GM12878 (cell line): ENCODE data around the gene SHH. TPM values are rescaled to one million over a fixed set of nuclear protein-coding genes. Genes with fewer than 3 reads are reported as not detected.
A peak's percentile ranks its signal among the peaks of the same experiment; 100 is the strongest.

Experiments
- ATAC-seq: fragments of 200-7000 bp; cut with Tn5 transposase; 3 replicates; pipeline ENCODE4 v1.9.1; 2020; ENCODE audit warnings: mild to moderate bottlenecking, moderate library complexity
- BruUV-seq: library from RNA; stranded (reverse); fragments of 400-500 nt; replicated peaks from 2 replicates; lab custom pipeline; 2021; lab: Mats Ljungman, UMichigan
- CTCF ChIA-PET: fragments of 300-600 bp; sonication (Branson Sonifier 250); formaldehyde crosslinking; extraction: SDS; loops from one replicate; lab custom pipeline; 2021; ENCODE audit warnings: inconsistent platforms; lab: Yijun Ruan, JAX
- POLR2A ChIA-PET: fragments of 350-600 bp; formaldehyde crosslinking; extraction: SDS; loops from one replicate; lab custom pipeline; 2021; ENCODE audit warnings: inconsistent platforms; lab: Charles Lee
- RAD21 ChIA-PET: fragments of 300-600 bp; sonication (Branson Sonifier 250); formaldehyde crosslinking; loops from one replicate; lab custom pipeline; 2023; ENCODE audit warnings: antibody characterized with exemption; ENCODE audit not compliant: unreplicated experiment; lab: Charles Lee
- SMC1A ChIA-PET: fragments of 300-600 bp; sonication (Branson Sonifier 250); formaldehyde crosslinking; loops from one replicate; lab custom pipeline; 2023; ENCODE audit not compliant: unreplicated experiment, uncharacterized antibody; lab: Charles Lee
- DNase-seq: peaks from one replicate; pipeline ENCODE4 v3.0.0-alpha.2; 2011; ENCODE audit warnings: low read depth, low spot score
- FAIRE-seq: peaks from 3 replicates; lab custom pipeline; 2011; peaks lifted over from hg19 to GRCh38; lab: Jason Lieb, UNC
- H2AFZ ChIP-seq: 2 replicates; pipeline ENCODE4 v1.6.0; 2011; ENCODE audit warnings: low read depth, low read length, control low read depth; ENCODE audit not compliant: control insufficient read depth
- H3K27ac ChIP-seq: 2 replicates; pipeline ENCODE4 v1.5.1; 2011; ENCODE audit warnings: control low read depth; ENCODE audit not compliant: control insufficient read depth, insufficient read depth
- H3K27me3 ChIP-seq, 2 experiments: replicated peaks in 1 of 2; 2 replicates each; pipeline versions ENCODE4 v1.6.0 to v1.6.1; 2011; ENCODE audit warnings: low read length in 1 of 2; ENCODE audit not compliant: control insufficient read depth in 2 of 2, insufficient read depth in 2 of 2
- H3K36me3 ChIP-seq, 2 experiments: 2 replicates each; pipeline ENCODE4 v1.5.1; 2011; ENCODE audit warnings: low read length in 1 of 2; ENCODE audit not compliant: control insufficient read depth in 2 of 2, insufficient read depth in 2 of 2
- H3K4me1 ChIP-seq: 2 replicates; pipeline ENCODE4 v1.6.1; 2011; ENCODE audit warnings: mild to moderate bottlenecking, low read length, moderate library complexity, mixed read lengths; ENCODE audit not compliant: control insufficient read depth, insufficient read depth
- H3K4me2 ChIP-seq: 2 replicates; pipeline ENCODE4 v1.6.0; 2011; ENCODE audit warnings: control low read depth; ENCODE audit not compliant: control insufficient read depth, insufficient read depth
- H3K4me3 ChIP-seq: fragments of 200-600 bp; sonication (generic); 2 replicates; pipeline ENCODE4 v1.5.1; 2016
- H3K79me2 ChIP-seq: 2 replicates; pipeline ENCODE4 v1.6.0; 2011; ENCODE audit warnings: low read length; ENCODE audit not compliant: control insufficient read depth, insufficient read depth
- H3K9ac ChIP-seq: 2 replicates; pipeline ENCODE4 v1.8.0; 2011; ENCODE audit warnings: low read length, control low read depth, mixed read lengths; ENCODE audit not compliant: control insufficient read depth, insufficient read depth
- H3K9me3 ChIP-seq: replicated peaks from 3 replicates; pipeline ENCODE4 v1.5.1; 2011; ENCODE audit warnings: mild to moderate bottlenecking, low read length; ENCODE audit not compliant: control insufficient read depth, insufficient read depth
- H4K20me1 ChIP-seq: 2 replicates; pipeline ENCODE4 v1.6.0; 2011; ENCODE audit not compliant: control insufficient read depth, insufficient read depth
- SRF ChIP-seq, 2 experiments: IDR thresholded peaks; 2 replicates each; pipeline ENCODE4 v1.6.1; 2011; ENCODE audit warnings: low read depth in 2 of 2, low read length in 2 of 2, mild to moderate bottlenecking in 1 of 2, moderate library complexity in 1 of 2
- ZBTB33 ChIP-seq: fragments of 450-650 bp; IDR thresholded peaks from 2 replicates; pipeline ENCODE4 v1.6.1; 2017; ENCODE audit warnings: mild to moderate bottlenecking
- WGBS: methylation state at CpG from one replicate; pipeline ENCODE4 v1.1.6; 2016; ENCODE audit warnings: low lambda C conversion rate; ENCODE audit not compliant: insufficient replicate concordance, insufficient coverage; ENCODE audit errors: missing lambda C conversion rate; 5-methylcytosine and 5-hydroxymethylcytosine counted together
- in situ Hi-C: fragments of 300-500 bp; cut with MboI; formaldehyde crosslinking; loops from 9 replicates; pipeline ENCODE4 v1.14.3; 2018; ENCODE audit warnings: mixed read lengths
- intact Hi-C: fragments of 100-400 bp; cut with micrococcal nuclease; formaldehyde crosslinking; loops from one replicate; pipeline ENCODE4 v1.14.2; 2022; ENCODE audit not compliant: unreplicated experiment
- polyA plus RNA-seq, 11 experiments: library from polyadenylated mRNA; depleted of rRNA in 4 of 11; unstranded in 6 of 11; stranded (reverse) in 5 of 11; fragments of >200 nt; fragmentation: Nextera tagmentation in 4 of 11; fragmentation: Illumina TruSeq in 1 of 11; extraction: Ambion mirVana in 4 of 11; extraction: Trizol in 1 of 11; gene quantifications; 1 replicate in 1 of 11; 2 replicates in 10 of 11; pipeline versions ENCODE4 v1.2.1 to v1.2.3, GENCODE V29; 2011 to 2016; ENCODE audit warnings: inconsistent platforms in 2 of 11, missing spikeins in 2 of 11, low read depth in 1 of 11
- total RNA-seq, 4 experiments: library from RNA; depleted of rRNA in 3 of 4; stranded (reverse); fragments of >200 nt in 3 of 4; fragmentation: Illumina TruSeq in 1 of 4; extraction: Trizol in 1 of 4; gene quantifications; 2 replicates each; pipeline versions ENCODE4 v1.2.1 to v1.2.3, GENCODE V29; 2013 to 2021

Gene SHH
- total and polyA plus RNA-seq, 10 of the 15 experiments (the other 5 are each of a cell fraction or from before 2014, with no cell fraction given) = not detected

GRCh38 chr7:155751409-155751808 lies 60.9 kb downstream of the SHH start:
- H3K9ac ChIP-seq = no peak overlapping the region
- ATAC-seq = no peak
- H3K79me2 ChIP-seq = peaks cover 78% of the 10 kb centered on the region
- no peak for FAIRE-seq
- RAD21 ChIA-PET = no interaction called here
- H3K4me2 ChIP-seq = peak overlapping the region; percentile 3; the same call in 1 of the 2 replicates
- no peak for DNase-seq
- no peaks in the 10 kb centered on the region for H3K27me3 ChIP-seq
- no peak overlapping the region for H2AFZ ChIP-seq
- H3K4me3 ChIP-seq = peak overlapping the region; percentile 15; the same call in 1 of the 2 replicates
- BruUV-seq = no TSS peak
- in situ Hi-C loops = loop anchor here (10.0 to 25.0 kb wide), 2 partner anchors 364 to 547 kb away; no protein-coding TSS in a partner anchor
- POLR2A ChIA-PET = no interaction called here
- SMC1A ChIA-PET = interaction anchor here (1.5 kb wide), 1 partner anchor 153 kb away, joined by 6 read pairs; no protein-coding TSS in a partner anchor
- H4K20me1 ChIP-seq = no peaks in the 10 kb centered on the region
- peak overlapping the region; percentile 86 for H3K27ac ChIP-seq
- CTCF ChIA-PET = interaction anchor here (3.9 kb wide), 1 partner anchor 152 kb away, joined by 15 read pairs; no protein-coding TSS in a partner anchor
- peaks cover 47% of the 10 kb centered on the region for H3K4me1 ChIP-seq
- 54% methylated on average over 4 of the region's 4 CpGs for WGBS
- intact Hi-C loops = loop anchor here (10.0 kb wide), 1 partner anchor 547 kb away; no protein-coding TSS in a partner anchor
- peak in 1 of 2 experiments; percentile 71; a peak in 1 of 4 replicates for TF ChIP-seq SRF (IDR thresholded peaks at IDR 0.05; ENCODE audit: low read depth in 2 of 2, low read length in 2 of 2)
- TF ChIP-seq ZBTB33 = no peak
- peaks cover 1 to 4% of the 10 kb centered on the region in 2 experiments; a peak in 1 of 4 replicates for H3K36me3 ChIP-seq
- no peaks in the 10 kb centered on the region; the same call in 2 of the 3 replicates for H3K9me3 ChIP-seq
